ENCODE data around the gene SPDYE16. TPM values are rescaled to one million over a fixed set of nuclear protein-coding genes. Genes with fewer than 3 reads are reported as not detected.
"Not testable (repeated sequence)": the region's sequence is repeated elsewhere in the genome, so short reads cannot be mapped to it uniquely, and the experiment has no call there.

The SPDYE16 gene
- total RNA-seq, 1 donor from 2014 or later: not detected

GRCh38 chr7:76512941-76513816 lies 29.9 kb downstream of the SPDYE16 start:
- no peak for DNase-seq (ENCODE audit: low read depth)
- TF ChIP-seq CTCF (conservative IDR thresholded peaks at IDR 0.05; ENCODE audit: low read depth, low read length): peak; percentile 37
- no peak overlapping the region for H3K4me3 ChIP-seq (ENCODE audit: low read depth, low read length)

- not testable (repeated sequence) for DNase-seq (ENCODE audit: low read depth); H3K4me3 ChIP-seq (ENCODE audit: low read depth, low read length)
Measured at GRCh38 chr7:76511911-76512885, 30.9 kb downstream of the SPDYE16 start.

GRCh38 chr7:76511200-76511910 lies 31.7 kb downstream of the SPDYE16 start:
- not testable (repeated sequence) for DNase-seq (ENCODE audit: low read depth); H3K4me3 ChIP-seq (ENCODE audit: low read depth, low read length)

GRCh38 chr7:76509931-76510877 lies 32.9 kb downstream of the SPDYE16 start, which contains the start of gene UPK3B:
Gene UPK3B, plus strand, starts transcription at chr7:76510552. Its CDS starts 101 bp downstream, at chr7:76510653.
- no peak for DNase-seq (ENCODE audit: low read depth)

GRCh38 chr7:76507723-76508406 lies 35.2 kb downstream of the SPDYE16 start:
- no peak for DNase-seq (ENCODE audit: low read depth)
- no peak overlapping the region for H3K4me3 ChIP-seq (ENCODE audit: low read depth, low read length)
- no peak for TF ChIP-seq CTCF (conservative IDR thresholded peaks at IDR 0.05; ENCODE audit: low read depth, low read length)

More at GRCh38 chr7:76509931-76510877, 32.9 kb downstream of the SPDYE16 start, which contains the start of gene UPK3B:
- TF ChIP-seq CTCF (conservative IDR thresholded peaks at IDR 0.05; ENCODE audit: low read depth, low read length): no peak
- H3K4me3 ChIP-seq (ENCODE audit: low read depth, low read length): no peak within 1 kb of the TSS

- not testable (repeated sequence) for DNase-seq (ENCODE audit: low read depth); H3K4me3 ChIP-seq (ENCODE audit: low read depth, low read length)
Measured at GRCh38 chr7:76506643-76507042, 36.5 kb downstream of the SPDYE16 start.

GRCh38 chr7:76506081-76506440 lies 37.0 kb downstream of the SPDYE16 start:
- TF ChIP-seq CTCF (conservative IDR thresholded peaks at IDR 0.05; ENCODE audit: low read depth, low read length): no peak
- no peak overlapping the region for H3K4me3 ChIP-seq (ENCODE audit: low read depth, low read length)
- no peak for DNase-seq (ENCODE audit: low read depth)

Data from epithelial cell of proximal tubule (primary cell).